ENCODE results near the gene GPR63. TPM values are rescaled to one million over a fixed set of nuclear protein-coding genes. Genes with fewer than 3 reads are reported as not detected.

Gene GPR63
- total RNA-seq, 2 donors from 2014 or later: 0.96 to 3.4 TPM

DNA sequence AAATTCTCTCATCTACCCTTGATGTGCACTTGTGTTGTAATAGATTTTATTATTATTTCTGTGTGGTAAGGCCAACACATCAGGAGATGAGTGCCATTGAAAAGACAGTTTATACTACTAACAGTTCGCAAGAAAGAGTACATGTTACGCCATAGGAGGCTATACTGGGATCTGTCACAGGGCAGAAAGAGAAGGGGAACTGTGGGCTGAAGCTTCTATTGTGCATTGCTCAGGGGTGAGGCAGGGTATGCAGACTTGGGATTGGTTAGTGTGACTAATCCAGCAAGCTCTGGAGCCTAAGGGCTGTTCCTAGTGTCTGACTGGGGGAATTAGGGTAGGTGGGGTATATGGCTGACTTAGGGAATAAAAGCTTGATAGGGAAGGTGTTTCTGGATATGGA lies 50.9 kb downstream of the GPR63 start:
- intact Hi-C loops (cut with DNase I): no loop called here
- Histone ChIP-seq H3K27ac (no peak overlapping the region), H3K27me3 (replicated peaks; ENCODE audit: insufficient read depth) (no peaks in the 10 kb centered on the region), H3K4me1 (replicated peaks) (no peaks in the 10 kb centered on the region), H3K9me3 (no peaks in the 10 kb centered on the region), H3K4me3 (no peak overlapping the region), H3K36me3 (no peaks in the 10 kb centered on the region)
- 93% methylated on average over 2 of the region's 2 CpGs for WGBS
- no peak for DNase-seq (ENCODE audit: low spot score)
- no peak for TF ChIP-seq POLR2A (IDR thresholded peaks at IDR 0.05)
- TF ChIP-seq, protein P1, sequence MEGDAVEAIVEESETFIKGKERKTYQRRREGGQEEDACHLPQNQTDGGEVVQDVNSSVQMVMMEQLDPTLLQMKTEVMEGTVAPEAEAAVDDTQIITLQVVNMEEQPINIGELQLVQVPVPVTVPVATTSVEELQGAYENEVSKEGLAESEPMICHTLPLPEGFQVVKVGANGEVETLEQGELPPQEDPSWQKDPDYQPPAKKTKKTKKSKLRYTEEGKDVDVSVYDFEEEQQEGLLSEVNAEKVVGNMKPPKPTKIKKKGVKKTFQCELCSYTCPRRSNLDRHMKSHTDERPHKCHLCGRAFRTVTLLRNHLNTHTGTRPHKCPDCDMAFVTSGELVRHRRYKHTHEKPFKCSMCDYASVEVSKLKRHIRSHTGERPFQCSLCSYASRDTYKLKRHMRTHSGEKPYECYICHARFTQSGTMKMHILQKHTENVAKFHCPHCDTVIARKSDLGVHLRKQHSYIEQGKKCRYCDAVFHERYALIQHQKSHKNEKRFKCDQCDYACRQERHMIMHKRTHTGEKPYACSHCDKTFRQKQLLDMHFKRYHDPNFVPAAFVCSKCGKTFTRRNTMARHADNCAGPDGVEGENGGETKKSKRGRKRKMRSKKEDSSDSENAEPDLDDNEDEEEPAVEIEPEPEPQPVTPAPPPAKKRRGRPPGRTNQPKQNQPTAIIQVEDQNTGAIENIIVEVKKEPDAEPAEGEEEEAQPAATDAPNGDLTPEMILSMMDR (IDR thresholded peaks at IDR 0.05): no peak
- TF ChIP-seq POLR2AphosphoS5 (IDR thresholded peaks at IDR 0.05): no peak

DNA sequence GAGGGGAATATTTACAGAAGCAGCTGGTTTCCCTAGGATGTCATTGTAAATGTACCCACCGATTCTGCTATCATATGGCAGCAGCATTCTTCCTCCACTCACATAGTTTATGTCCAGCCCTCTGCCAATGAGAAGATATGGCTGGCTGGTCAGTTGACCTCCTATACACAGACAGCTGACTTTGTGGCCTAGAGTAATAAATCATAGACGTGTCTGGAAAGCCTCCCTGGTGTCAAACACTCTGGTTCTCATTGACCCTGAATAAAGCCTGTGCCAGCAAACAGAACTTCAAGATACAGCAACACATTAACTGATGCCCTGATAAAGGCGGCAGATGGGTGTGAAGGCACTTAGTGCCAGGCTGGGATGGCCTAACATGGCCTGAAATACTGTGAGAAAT lies 52.6 kb downstream of the GPR63 start:
- Histone ChIP-seq H3K36me3 (no peaks in the 10 kb centered on the region), H3K4me3 (no peak overlapping the region), H3K27me3 (replicated peaks; ENCODE audit: insufficient read depth) (no peaks in the 10 kb centered on the region), H3K4me1 (replicated peaks) (no peaks in the 10 kb centered on the region), H3K27ac (no peak overlapping the region), H3K9me3 (no peaks in the 10 kb centered on the region)
- intact Hi-C loops (cut with DNase I): no loop called here
- TF ChIP-seq POLR2AphosphoS5 (IDR thresholded peaks at IDR 0.05) (no peak), POLR2A (IDR thresholded peaks at IDR 0.05) (no peak)
- TF ChIP-seq, protein P1 (IDR thresholded peaks at IDR 0.05): no peak
- 26% methylated on average over 3 of the region's 3 CpGs for WGBS
- DNase-seq (ENCODE audit: low spot score): no peak

DNA sequence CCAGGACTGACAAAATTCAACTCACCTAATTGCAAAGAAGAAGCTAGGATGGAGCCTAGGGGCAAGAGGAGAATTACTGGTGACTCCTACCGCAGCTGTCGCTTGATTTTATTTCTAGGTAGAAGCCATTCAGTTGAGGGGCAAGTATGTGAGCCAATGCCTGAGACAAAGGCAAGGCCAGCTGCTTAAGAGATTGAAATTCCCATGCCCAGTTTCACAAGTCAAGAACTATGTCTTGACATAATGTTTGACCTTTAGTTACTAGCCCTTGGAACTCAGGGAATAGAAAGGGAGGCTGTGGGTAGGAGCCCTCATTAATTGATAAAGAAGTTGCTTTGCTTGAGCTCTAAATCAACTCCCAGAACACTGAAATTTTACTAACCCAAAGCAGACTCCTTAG lies 54.0 kb downstream of the GPR63 start:
- H3K27ac ChIP-seq: no peak overlapping the region
- intact Hi-C loops (cut with DNase I): no loop called here
- WGBS: 90% methylated on average over 2 of the region's 2 CpGs

DNA sequence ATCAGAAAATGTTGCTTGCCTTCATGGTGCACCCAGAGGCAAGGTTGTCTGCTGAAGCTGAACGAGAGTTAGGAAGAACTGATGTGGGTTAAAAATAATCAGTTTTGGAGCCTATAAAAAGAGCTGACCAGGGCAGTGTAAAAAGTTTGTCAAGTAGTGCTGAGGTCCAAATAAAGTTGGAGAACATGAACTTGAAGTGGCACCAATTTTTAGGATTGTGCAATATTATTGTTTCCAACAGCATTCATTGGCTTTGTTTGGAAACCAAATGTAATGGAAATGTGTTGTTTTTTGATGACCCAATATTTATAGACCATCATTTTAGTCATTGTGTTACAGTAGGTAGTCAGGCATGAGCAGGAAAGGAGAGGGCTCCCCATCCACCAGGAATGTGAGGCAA lies 55.7 kb downstream of the GPR63 start:
- Histone ChIP-seq H3K4me1 (replicated peaks) (no peaks in the 10 kb centered on the region), H3K27me3 (replicated peaks; ENCODE audit: insufficient read depth) (no peaks in the 10 kb centered on the region), H3K4me3 (no peak overlapping the region), H3K36me3 (no peaks in the 10 kb centered on the region), H3K27ac (no peak overlapping the region), H3K9me3 (no peaks in the 10 kb centered on the region)
- WGBS: 71% methylated on average over 1 of the region's 1 CpG
- no peak for DNase-seq (ENCODE audit: low spot score)
- TF ChIP-seq, protein P1 (IDR thresholded peaks at IDR 0.05): no peak
- no peak for TF ChIP-seq POLR2AphosphoS5 (IDR thresholded peaks at IDR 0.05)
- no peak for TF ChIP-seq POLR2A (IDR thresholded peaks at IDR 0.05)
- intact Hi-C loops (cut with DNase I): no loop called here

More for the DNA sequence above, 54.0 kb downstream of the GPR63 start:
- DNase-seq (ENCODE audit: low spot score): no peak
- Histone ChIP-seq H3K36me3 (no peaks in the 10 kb centered on the region), H3K9me3 (no peaks in the 10 kb centered on the region), H3K4me1 (replicated peaks) (no peaks in the 10 kb centered on the region), H3K27me3 (replicated peaks; ENCODE audit: insufficient read depth) (no peaks in the 10 kb centered on the region), H3K4me3 (no peak overlapping the region)
- TF ChIP-seq, protein P1 (IDR thresholded peaks at IDR 0.05): no peak
- TF ChIP-seq POLR2A (IDR thresholded peaks at IDR 0.05) (no peak), POLR2AphosphoS5 (IDR thresholded peaks at IDR 0.05) (no peak)

DNA sequence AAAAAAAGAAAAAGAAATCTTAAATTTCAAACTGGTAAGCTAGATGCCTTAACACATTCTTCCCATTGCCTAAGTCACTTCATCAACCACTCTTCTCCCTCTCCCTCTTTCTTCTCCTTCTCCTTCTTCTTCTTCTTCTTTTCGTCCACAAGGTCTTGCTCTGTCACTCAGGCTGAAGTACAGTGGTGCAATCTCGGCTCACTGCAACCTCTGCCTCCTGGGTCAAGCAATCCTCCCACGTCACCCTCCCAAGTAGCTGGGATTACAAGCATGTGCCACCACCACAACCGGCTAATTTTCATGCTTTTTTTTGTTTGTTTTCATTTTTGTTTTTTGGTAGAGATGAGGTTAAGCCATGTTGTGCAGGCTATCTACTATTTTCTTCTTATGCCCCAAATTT lies 60.2 kb downstream of the GPR63 start:
- H3K27me3 ChIP-seq (replicated peaks; ENCODE audit: insufficient read depth): no peaks in the 10 kb centered on the region

More for the DNA sequence above, 60.2 kb downstream of the GPR63 start:
- 86% methylated on average over 4 of the region's 4 CpGs for WGBS
- Histone ChIP-seq H3K9me3 (no peaks in the 10 kb centered on the region), H3K4me1 (replicated peaks) (no peaks in the 10 kb centered on the region), H3K27ac (no peak overlapping the region), H3K36me3 (no peaks in the 10 kb centered on the region), H3K4me3 (no peak overlapping the region)
- TF ChIP-seq POLR2A (IDR thresholded peaks at IDR 0.05): no peak
- TF ChIP-seq, protein P1 (IDR thresholded peaks at IDR 0.05): no peak
- no peak for TF ChIP-seq POLR2AphosphoS5 (IDR thresholded peaks at IDR 0.05)
- DNase-seq (ENCODE audit: low spot score): no peak
- intact Hi-C loops (cut with DNase I): no loop called here
